NB4 (cell line): Measurements from ENCODE around the gene F11.

Experiments used
- DNase-seq: peaks from one replicate; pipeline ENCODE4 v3.0.0; 2010; ENCODE audit warnings: low read depth
- H3K4me3 ChIP-seq: one replicate; pipeline ENCODE4 v1.5.1; 2011; ENCODE audit warnings: mild to moderate bottlenecking, low read depth, low read length, moderate library complexity
- CTCF ChIP-seq: IDR thresholded peaks from one replicate; pipeline ENCODE4 v1.5.1; 2012; ENCODE audit warnings: low read depth, low read length
- MAX ChIP-seq: IDR thresholded peaks from 2 replicates; pipeline ENCODE4 v1.6.1; 2011; ENCODE audit warnings: low read depth, low read length
- MYC ChIP-seq: IDR thresholded peaks from 2 replicates; pipeline ENCODE4 v1.6.1; 2011; ENCODE audit warnings: low read depth, low read length
- POLR2A ChIP-seq: IDR thresholded peaks from 2 replicates; pipeline ENCODE4 v1.6.1; 2011; ENCODE audit warnings: mild to moderate bottlenecking; ENCODE audit not compliant: insufficient read length; ENCODE audit errors: extremely low read depth

F11 gene

GRCh38 chr4:186226521-186227189, 39.3 kb upstream of the F11 start:
- TF ChIP-seq MAX, result no peak
- no peak for DNase-seq
- no peak overlapping the region for H3K4me3 ChIP-seq

GRCh38 chr4:186227221-186227620, 38.8 kb upstream of the F11 start, which contains the start of gene KLKB1:
TSS of gene KLKB1 (plus strand) at chr4:186227507. CDS start at chr4:186228196, 689 bp downstream.
- TF ChIP-seq MAX (no peak), CTCF (no peak), MYC (no peak), POLR2A (no peak)
- no peak for DNase-seq
- no peak within 1 kb of the TSS for H3K4me3 ChIP-seq

- TF ChIP-seq MYC, result no peak
- TF ChIP-seq POLR2A, result no peak
- no peak for TF ChIP-seq CTCF
- no peak for TF ChIP-seq MAX
- no peak for DNase-seq
- no peak overlapping the region for H3K4me3 ChIP-seq
Measured at GRCh38 chr4:186227744-186228513, 38.1 kb upstream of the F11 start.

GRCh38 chr4:186228514-186228894, 37.5 kb upstream of the F11 start:
- no peak overlapping the region for H3K4me3 ChIP-seq
- no peak for DNase-seq
- TF ChIP-seq CTCF, result no peak
- no peak for TF ChIP-seq MAX
- no peak for TF ChIP-seq POLR2A
- no peak for TF ChIP-seq MYC

- TF ChIP-seq CTCF (no peak), POLR2A (no peak), MAX (no peak), MYC (no peak)
- no peak overlapping the region for H3K4me3 ChIP-seq
- DNase-seq, result no peak
Measured at GRCh38 chr4:186234367-186234766, 31.6 kb upstream of the F11 start.

- TF ChIP-seq MYC (no peak), MAX (no peak), POLR2A (no peak), CTCF (no peak)
- no peak overlapping the region for H3K4me3 ChIP-seq
- DNase-seq, result no peak
Measured at GRCh38 chr4:186236126-186236525, 29.9 kb upstream of the F11 start.
